Uterus (tissue), 2 donors: ENCODE data around the gene RNF144B.

ENCODE experiments used
- POLR2A ChIP-seq, 2 donors: fragments of 450-650 bp; IDR thresholded peaks; one replicate each; pipeline ENCODE4 v1.6.1; 2016; ENCODE audit warnings: antibody characterized with exemption in 2 of 2, mild to moderate bottlenecking in 1 of 2, moderate library complexity in 1 of 2
- TF ChIP-seq, protein P1 (sequence below), 4 experiments: fragments of 200-600 bp in 2 of 4; fragments of 450-650 bp in 2 of 4; sonication (generic) in 2 of 4; IDR thresholded peaks; one replicate each; pipeline ENCODE4 v1.5.1; 2016 to 2019; ENCODE audit warnings: antibody characterized with exemption in 4 of 4, mild to moderate bottlenecking in 2 of 4, moderate library complexity in 1 of 4

DNA sequence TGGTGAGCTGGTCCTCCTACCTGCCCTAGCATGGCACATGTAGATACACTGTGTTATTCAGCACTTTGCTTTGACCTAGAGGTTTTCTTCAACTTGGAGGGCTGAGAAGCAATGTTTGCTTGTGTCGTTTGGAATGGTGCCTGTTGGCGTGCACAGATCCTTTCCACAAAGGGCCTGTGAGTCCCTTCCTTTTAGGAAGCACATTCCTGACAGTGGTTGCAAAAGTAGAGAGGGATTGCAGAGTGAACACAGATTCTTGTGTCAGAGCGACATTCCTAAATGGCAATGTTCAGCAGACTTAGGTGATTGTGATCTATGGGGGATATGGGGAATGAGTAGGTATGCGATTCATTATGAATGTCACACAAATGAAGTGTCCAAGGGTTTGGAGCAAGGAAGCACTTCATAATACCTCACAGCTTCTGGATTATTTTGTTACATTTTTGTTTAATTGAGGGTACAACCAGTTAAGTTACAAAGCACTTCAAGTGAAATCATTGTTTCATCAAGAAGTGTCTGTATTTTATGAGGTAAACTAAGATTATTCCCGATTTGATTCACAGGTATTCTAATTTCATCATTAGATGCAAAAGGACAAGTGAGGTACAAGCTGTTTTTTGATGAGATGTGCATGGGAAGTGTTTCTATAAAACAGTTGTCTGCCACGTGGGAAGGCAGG lies 713 bp upstream of the RNF144B start:
- TF ChIP-seq, protein P1, sequence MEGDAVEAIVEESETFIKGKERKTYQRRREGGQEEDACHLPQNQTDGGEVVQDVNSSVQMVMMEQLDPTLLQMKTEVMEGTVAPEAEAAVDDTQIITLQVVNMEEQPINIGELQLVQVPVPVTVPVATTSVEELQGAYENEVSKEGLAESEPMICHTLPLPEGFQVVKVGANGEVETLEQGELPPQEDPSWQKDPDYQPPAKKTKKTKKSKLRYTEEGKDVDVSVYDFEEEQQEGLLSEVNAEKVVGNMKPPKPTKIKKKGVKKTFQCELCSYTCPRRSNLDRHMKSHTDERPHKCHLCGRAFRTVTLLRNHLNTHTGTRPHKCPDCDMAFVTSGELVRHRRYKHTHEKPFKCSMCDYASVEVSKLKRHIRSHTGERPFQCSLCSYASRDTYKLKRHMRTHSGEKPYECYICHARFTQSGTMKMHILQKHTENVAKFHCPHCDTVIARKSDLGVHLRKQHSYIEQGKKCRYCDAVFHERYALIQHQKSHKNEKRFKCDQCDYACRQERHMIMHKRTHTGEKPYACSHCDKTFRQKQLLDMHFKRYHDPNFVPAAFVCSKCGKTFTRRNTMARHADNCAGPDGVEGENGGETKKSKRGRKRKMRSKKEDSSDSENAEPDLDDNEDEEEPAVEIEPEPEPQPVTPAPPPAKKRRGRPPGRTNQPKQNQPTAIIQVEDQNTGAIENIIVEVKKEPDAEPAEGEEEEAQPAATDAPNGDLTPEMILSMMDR (IDR thresholded peaks at IDR 0.05): no peak
- no peak for TF ChIP-seq POLR2A (IDR thresholded peaks at IDR 0.05)
